HG02885 (cell line): ENCODE results near the gene ZNF497.
"Not testable (repeated sequence)": the region's sequence is repeated elsewhere in the genome, so short reads cannot be mapped to it uniquely, and the experiment has no call there.

Experiments used
- ATAC-seq: cut with Tn5 transposase; IDR thresholded peaks from one replicate; pipeline ENCODE4 v1.9.1; 2021; ENCODE audit warnings: mild to moderate bottlenecking; ENCODE audit not compliant: unreplicated experiment, poor library complexity

ZNF497 gene

DNA sequence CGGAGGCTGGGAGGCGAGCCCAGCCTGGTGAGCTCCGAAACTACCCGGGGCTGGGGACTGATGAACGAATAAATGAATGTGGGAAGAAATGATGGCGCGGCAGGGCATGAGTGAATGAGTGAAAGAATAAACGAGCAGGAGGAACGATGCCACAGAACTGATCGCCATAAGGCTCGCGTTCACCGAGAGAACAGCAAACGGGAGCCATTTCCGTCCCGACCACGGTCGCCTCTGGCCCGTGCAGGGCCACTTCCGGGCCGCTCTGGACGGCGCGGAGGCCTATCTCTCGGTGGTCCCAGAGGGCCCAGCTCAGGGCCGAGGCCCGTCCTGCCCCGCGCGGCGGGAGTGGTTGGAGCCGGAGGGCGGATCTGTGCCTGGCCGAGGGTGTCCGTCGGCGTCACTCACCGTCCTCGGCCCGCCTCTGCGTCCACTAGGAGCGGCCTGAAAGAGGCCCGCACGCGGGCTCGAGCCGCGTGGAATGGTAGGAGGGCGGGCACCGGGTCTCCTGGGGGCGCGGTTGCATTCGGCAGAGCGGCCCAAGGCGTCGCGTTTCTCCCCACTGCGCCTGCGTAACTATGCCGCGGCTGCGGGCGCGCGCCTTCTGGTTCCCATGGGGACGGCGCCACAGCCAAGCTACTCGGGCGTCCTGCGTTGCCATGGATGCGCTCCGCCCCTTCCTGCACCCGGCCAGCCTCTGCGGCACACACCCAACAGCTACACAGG lies at the start of gene ZNF497:
Gene ZNF497 (minus strand): TSS at position 480 of the 723 bp plus-strand sequence. CDS start 5,116 bp downstream, outside the sequence.
- ATAC-seq: peak; percentile 92

DNA sequence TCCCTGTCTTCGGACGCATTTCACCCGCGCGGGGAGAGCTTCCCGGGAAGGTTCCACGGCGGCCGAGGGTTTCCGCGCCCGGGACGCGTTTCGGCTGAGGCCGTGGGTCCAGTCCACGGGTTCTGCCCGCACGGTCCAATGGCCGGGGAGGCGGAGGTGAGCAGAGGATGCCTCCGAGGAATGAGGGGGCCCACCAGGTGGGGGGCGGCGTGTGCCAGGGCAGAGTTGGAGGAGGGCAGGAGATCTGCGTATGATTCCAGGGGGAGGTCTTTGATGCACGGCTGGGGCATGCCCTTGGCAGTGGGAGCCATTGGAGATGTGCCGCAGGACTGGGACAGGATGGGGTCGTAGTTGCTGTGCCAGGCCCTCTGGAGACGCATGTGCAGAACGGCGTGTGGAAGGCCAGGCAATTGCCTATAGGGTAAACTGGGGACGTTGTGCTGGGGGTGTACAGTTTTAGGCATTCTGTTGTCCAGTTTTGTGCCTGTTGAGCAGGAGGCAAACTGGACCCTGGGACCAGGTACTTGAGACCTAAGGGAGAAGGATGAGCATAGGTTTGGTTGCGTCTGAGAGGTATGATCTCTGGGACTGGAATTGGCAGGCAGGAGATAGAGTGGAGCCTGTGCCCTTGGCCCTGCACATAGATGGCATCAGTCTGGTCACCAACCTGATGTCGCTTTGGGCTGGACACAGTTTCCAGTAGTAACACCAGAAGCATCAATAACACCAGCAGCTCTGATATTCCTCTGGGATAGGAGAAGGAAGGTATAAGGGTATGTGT lies 46.6 kb upstream of the ZNF497 start:
- ATAC-seq: peak; percentile 22

DNA sequence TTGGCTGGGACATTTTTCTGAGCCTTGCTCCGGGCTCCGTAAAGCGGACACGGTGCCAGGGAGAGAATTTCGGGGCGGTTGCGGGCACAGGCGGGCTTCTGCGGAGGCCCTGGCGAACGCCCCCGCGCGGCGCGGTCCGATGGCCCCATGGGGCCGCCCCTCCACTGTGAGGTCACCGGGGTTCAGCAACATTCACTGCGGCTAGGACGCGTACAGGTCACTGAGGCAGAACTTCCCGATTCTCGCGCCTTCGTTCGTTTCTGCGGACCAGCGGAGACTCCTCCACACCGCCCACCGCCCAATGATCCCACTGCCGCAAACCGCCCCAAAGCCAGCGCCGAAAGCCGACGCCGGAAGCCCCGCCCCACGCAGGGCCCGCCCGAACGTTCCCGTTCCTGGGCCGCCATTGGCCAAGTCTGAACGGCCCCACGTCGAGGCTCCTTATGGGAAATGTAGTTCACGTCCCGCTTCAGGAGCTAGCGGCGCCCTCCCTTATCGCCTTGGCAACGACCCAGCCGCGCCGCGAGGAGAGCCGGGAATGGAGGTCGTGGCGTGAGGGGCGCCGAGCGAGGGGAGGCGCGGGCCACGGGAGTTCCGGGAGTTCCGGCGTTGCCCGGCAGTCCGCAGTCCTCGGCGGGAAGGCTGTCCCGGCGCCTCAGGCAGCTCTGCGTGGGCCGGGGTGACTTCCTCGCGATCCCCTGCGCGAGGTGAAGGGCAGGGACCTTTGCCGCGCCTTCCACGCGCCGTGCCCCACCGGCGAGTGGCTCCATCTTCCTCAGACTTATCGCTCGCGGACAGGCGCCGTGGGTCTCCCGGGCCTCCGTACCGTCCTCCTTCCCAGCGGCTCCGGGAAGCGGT lies 45.8 kb upstream of the ZNF497 start, which contains the start of gene ZNF584:
Gene ZNF584 (plus strand): TSS at position 498 of the 858 bp plus-strand sequence. CDS start 499 bp downstream, outside the sequence.
- peak; percentile 92 for ATAC-seq

DNA sequence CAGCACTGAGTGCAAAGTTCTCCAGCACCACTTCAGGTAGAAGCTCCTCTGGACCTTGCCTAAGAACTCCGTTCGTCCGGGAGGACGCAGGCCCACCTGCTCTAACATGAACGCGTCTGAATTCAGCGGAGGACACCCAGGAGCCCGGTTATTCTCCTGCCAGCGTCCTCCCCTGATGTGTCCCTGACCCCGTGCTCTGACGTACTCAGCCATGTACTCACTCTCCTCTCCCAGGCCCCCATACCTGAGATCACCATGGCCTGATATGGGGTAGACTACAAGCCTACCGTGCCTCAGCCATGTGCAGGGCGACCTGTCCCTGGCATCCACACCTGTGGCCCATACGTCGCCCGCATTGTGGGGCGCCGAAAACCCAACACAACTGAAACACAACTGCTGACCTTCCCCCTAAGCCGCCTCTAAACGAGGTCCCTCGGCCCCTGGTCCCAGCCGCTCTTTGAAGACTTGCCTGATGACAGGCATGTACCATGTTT lies 45.2 kb upstream of the ZNF497 start:
- ATAC-seq: no peak

DNA sequence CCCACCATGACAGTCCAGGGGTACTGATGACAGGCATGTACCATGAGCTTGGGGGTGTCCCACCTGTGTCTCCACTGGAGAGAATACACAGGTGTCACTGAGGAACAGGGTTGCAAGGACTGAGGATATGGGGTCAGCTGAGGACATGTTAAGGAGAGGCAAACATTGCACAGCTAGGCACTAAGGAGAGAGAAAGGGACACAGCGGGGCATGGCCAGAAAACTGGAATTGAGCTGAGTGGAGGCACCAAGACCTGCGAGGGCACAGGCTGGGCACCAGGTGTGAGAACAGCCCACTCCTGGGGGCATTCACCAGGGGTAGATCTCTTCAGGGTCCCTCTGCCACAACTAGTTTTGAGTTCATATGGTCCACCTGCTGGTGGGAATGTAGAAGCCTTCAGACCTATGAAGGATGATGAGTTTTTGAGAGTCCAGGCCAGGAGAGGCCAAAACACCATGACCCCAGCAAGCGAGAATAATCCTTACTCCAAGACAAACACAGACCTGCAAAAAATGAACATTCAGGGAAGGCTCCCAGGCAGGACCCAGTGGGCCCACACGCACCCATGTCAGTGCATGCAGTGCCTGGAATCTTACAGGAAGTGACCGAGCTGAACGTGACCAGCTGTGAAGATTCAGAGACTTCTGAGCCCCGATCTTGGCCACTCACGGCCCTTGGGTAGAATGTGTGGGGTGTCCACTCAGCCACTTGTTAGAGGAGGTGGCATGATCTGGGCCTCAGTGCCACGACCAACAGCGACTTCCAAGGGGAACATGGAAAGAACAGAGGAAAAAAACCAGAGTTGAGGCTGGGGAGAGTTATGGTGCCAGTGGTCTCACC lies 44.5 kb upstream of the ZNF497 start:
- ATAC-seq: no peak

DNA sequence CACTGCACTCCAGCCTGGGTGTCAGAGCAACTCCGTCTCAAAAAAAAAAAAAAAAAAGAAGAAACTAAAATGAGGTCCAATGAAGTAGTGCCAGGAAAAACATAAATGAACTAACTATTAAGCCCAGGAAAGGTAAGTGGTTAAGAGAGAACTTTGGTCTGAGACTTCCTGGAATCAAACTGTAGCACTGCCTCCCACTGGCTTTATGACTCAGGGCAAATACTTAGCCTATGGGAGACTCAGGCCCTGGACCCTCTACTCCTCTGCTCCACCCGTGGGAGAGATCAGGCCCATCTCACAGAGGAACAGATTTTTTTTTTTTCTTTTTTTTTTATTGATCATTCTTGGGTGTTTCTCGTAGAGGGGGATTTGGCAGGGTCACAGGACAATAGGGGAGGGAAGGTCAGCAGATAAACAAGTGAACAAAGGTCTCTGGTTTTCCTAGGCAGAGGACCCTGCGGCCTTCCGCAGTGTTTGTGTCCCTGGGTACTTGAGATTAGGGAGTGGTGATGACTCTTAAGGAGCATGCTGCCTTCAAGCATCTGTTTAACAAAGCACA lies 41.4 kb upstream of the ZNF497 start:
- ATAC-seq: not testable (repeated sequence)

DNA sequence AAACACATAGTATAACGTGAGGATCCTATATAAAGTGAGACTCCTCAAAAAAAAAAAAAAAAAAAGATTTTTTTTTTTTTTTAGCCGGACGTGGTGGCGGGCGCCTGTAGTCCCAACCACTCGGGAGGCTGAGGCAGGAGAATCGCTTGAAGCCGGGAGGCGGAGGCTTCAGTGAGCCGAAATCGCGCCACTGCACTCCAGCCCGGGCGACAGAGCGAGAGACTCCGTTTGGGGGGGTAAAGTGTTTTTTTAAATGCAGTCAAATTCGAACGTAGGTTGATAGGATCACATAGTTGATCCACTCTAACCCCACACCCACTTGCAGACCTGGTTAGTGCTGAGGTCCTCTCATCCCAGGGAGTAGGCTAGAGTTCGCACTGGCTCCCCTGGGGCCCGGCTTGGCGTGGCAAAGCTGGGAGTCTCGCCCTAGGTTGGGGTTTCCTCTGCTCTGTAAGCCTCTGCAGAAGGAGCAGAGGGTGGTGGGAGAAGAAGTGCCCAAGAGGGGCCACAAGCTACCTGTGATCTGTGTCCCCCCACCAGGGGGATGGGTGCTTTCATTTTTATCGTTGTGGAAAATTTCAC lies 39.4 kb upstream of the ZNF497 start:
- no peak for ATAC-seq

DNA sequence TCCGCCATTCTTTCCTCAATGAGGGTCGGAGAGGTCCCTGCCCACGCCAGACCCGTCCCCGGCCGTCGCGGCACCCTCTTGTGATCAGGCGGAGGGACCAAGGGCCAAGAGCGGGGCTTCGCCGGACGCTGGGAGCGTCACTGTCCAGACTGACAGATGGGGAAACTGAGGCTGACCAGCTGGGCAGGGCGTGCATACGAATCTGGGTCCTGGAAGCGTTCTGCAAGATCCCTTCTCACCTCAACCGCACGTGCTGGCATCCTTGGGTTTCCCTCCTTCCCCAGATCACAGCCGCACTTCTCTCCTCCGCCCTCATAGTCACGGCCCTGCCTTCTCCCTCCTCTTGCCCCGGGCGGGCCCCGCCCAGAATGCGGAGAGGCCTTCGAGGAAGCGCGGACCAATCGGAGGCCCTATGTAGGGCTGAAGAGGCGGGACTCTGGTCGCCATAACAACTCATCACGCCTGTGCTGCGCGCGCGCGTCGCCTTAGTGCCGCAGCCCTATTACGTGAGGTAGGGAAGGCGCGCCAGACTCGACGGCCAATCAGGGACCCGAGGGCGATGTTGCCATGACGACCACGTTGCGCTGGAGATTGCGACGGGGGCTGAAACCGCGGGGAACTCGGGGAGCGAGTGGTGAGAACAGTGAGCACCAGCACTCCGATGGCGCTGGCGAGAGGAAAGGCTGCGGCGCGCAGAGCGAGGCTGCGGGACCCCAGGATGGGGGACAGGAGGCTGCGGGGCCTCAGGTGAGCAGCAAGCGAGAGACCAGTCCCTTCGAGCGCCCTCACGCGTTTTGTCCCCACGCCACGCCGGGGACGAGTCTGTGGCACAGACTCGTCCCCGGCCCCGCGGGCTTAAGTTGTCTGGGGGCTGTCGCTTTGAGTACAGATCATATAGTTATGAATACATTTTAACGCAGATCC lies 38.6 kb upstream of the ZNF497 start:
- peak; percentile 98 for ATAC-seq

DNA sequence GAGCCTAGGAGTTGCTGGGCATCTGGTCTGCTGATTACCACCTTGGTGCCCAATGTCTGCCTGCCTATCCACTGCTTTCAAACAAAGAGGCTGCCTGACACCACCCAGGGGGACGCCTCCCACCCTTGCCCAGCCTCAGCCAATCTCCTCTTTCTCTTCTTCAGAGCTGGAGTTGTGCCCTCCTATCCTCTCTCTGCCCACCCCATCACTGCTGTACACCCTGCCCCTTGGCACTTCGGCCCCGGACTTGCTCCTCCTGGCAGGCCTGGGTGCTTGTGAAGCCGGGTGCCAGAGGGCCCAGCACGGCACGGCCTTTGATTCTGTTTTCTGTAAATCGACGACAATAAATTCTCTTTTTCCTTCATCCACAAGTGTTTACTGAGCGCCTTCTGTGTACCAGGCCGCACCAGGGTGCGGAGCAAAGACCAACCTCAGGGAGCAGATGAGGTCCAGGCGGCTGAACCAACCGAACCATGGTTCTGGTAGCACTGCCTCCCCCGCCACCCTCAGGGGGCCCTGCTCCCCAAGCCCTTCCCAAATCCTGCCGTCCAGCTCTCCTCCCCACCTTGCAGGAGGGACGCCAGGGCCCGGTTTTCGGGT lies 37.9 kb upstream of the ZNF497 start:
- ATAC-seq: no peak

DNA sequence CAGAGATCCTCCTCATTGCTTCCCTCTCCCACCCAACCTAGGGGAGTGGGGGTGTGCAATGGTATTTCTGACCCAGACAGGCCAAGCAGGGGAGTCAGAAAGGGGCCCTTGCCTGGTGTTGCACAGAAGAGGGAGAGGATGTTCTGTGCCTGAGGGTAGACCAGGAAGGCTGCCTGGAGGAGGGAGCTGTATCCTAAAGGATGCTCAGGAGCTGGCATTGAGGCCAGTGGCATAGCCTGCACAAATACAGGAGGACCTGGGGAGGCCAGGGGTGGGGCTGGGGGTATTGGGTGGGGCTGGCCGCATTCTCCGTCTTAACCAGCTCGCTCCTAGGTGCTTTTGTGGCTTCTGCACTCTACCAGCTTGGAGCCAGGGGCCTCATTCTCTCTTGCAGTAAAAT lies 37.4 kb upstream of the ZNF497 start:
- ATAC-seq: no peak

DNA sequence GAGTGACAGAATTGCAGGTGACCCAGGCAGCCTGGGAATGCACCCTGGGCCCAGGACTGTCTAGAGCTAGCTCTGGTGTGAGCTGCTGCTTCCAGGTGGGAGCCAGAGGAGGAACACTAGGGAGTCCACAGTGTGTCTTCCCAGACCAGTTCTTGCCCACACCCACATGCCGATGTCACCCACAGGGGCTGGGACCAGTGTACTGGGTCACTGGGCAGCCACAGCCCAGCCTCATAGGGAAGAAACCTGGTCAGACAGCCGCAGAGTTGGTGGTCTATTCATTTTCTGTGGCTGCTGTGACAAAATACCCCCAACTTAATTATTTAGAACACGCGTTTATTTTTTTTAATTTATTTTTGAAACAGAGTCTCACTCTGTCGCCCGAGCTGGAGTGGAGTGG lies 36.0 kb upstream of the ZNF497 start:
- no peak for ATAC-seq

DNA sequence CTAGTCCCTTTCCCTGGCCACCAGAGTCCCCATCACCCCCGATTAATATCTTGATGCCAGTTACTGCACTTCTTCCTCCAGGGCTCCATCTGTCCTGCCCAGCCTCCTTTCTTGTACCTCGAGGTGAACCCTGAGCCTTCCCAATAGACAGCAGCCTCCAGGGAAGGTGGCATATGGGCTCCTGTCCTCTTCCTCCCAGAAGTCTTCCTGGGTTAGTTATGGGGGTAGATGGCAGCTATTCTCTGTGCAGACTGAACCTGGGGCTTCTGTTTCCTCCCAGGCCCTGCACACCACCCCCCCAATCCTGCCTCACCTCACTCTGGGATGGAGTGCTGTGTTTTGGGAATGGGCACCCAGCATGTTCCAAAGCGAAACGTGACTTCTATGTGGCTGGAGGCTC lies 35.5 kb upstream of the ZNF497 start:
- no peak for ATAC-seq

DNA sequence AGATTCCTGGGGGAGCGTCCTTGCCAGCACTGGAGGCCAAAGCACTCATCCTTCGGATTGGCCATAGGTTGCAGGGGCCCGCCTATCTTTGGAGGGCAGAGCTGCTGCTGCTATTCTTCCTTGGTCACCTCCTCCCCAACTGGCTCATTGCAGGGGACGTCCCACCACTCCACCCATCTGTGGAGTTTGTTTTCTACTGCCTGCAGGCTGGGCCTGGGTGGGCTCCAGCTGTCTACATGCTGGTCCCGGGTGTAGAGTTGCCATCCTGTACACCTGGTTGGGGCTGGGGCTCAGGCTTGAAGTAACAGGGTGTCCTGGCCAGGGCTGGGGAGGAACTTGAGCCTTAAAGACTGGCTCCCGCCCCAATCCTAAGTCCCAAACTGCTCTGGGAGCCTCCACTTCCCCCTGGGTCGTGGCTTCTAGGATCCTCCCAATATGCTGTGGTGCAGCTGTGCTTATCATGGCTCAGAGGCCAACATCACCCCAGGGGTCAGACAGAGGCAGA lies 35.0 kb upstream of the ZNF497 start:
- no peak for ATAC-seq

DNA sequence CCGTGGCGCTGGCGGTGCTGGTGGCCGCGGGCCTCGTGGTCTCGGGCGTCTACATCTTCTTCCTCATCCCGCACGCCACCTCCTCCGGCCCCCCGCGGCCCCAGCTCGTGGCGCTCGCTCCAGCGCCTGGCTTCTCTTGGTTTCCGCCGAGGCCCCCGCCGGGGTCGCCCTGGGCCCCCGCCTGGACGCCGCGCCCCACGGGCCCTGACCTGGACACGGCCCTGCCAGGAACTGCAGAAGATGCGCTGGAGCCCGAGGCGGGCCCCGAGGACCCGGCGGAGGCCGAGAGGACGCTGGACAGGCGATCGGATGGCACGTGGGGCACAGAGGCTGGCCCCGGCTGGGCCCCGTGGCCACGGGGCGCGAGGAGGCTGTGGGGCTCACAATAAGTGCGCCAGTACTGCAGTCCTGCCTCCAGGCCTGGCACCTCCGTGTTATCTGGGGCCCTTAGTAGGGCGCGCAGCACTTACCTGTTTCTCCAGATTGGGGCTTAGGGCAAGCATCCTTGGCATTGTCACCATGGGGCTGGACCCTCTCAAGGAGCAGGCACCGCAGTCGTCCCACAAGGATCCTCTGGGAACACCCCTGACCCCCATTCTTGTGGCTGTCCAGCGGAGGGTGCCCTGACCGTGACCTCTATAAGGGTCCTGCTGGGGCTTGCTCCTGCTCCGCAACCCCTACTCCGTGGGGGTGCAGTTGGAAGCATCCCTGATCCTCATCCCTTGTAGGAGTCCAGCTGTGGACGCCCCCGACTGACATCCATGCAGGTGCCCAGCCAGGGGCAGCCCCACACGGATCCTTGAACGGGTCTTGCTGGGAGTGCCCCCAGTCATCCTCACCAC lies 34.4 kb upstream of the ZNF497 start:
- ATAC-seq: no peak

DNA sequence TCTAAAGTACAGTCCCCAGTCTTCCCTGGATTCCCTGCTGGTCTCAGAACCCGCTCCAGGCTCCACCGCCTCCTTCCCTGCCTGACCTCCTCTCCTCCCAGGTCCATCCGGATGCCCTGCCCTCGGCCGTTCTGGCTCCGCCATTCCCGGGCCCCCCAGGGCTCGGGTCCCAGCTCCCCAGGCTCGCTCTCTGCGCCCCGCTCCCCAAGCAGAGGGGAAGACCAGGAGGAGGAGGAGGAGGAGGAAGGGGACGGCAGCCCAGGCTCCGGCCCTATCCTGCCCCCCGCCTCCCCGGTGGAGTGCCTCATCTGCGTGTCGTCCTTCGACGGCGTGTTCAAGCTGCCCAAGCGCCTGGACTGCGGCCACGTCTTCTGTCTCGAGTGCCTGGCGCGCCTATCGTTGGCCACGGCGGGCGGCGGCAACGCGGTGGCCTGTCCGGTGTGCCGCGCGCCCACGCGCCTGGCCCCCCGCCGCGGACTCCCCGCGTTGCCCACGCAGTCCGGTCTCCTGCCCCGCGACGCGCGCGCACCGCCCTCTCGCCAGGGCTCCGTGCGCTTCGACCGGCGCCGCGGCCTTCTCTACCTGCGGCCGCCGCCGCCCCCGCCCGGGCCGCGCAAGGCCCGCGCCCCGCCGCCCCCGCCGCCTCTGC lies 33.6 kb upstream of the ZNF497 start:
- no peak for ATAC-seq
